ENCODE measurements around the gene LRMDA.

The LRMDA gene

GRCh38 chr10:76201962-76202361 is 770.5 kb downstream of the LRMDA start:
- DNase-seq, result no peak

- DNase-seq, result no peak
Measured at GRCh38 chr10:76202777-76203176, 771.4 kb downstream of the LRMDA start.

GRCh38 chr10:76205361-76205760 is 773.9 kb downstream of the LRMDA start:
- no peak for DNase-seq

- DNase-seq, result no peak
Measured at GRCh38 chr10:76206797-76207352, 775.5 kb downstream of the LRMDA start.

- no peak for DNase-seq
Measured at GRCh38 chr10:76209135-76209534, 777.7 kb downstream of the LRMDA start.

GRCh38 chr10:76210211-76210610 is 778.8 kb downstream of the LRMDA start:
- DNase-seq, result no peak

GRCh38 chr10:76211691-76212090 is 780.3 kb downstream of the LRMDA start:
- no peak for DNase-seq

- no peak for DNase-seq
Measured at GRCh38 chr10:76213876-76214275, 782.5 kb downstream of the LRMDA start.

- no peak for DNase-seq
Measured at GRCh38 chr10:76218035-76218434, 786.6 kb downstream of the LRMDA start.

GRCh38 chr10:76229341-76229740 is 797.9 kb downstream of the LRMDA start:
- no peak for DNase-seq

GRCh38 chr10:76230921-76231285 is 799.5 kb downstream of the LRMDA start:
- no peak for DNase-seq

- DNase-seq, result no peak
Measured at GRCh38 chr10:76231286-76231934, 800.0 kb downstream of the LRMDA start.

GRCh38 chr10:76234499-76235226 is 803.2 kb downstream of the LRMDA start:
- no peak for DNase-seq

- DNase-seq, result no peak
Measured at GRCh38 chr10:76236356-76236755, 804.9 kb downstream of the LRMDA start.

- DNase-seq, result no peak
Measured at GRCh38 chr10:76242956-76243355, 811.5 kb downstream of the LRMDA start.

- no peak for DNase-seq
Measured at GRCh38 chr10:76244061-76244686, 812.8 kb downstream of the LRMDA start.

- no peak for DNase-seq
Measured at GRCh38 chr10:76245951-76246495, 814.6 kb downstream of the LRMDA start.

GRCh38 chr10:76248649-76249200 is 817.3 kb downstream of the LRMDA start:
- no peak for DNase-seq

- DNase-seq, result no peak
Measured at GRCh38 chr10:76251841-76252671, 820.6 kb downstream of the LRMDA start.

GRCh38 chr10:76252733-76253132 is 821.3 kb downstream of the LRMDA start:
- DNase-seq, result no peak

GRCh38 chr10:76255241-76255640 is 823.8 kb downstream of the LRMDA start:
- no peak for DNase-seq

GRCh38 chr10:76257816-76258215 is 826.4 kb downstream of the LRMDA start:
- no peak for DNase-seq

All from NCI-H2029 treated with DMSO at 0.1 percent for 48 hours (cell line).